ENCODE measurements around the gene CHCHD6. TPM values are rescaled to one million over a fixed set of nuclear protein-coding genes. Genes with fewer than 3 reads are reported as not detected.

The CHCHD6 gene
- total RNA-seq, 1 donor from 2014 or later, result 17.2 TPM

DNA sequence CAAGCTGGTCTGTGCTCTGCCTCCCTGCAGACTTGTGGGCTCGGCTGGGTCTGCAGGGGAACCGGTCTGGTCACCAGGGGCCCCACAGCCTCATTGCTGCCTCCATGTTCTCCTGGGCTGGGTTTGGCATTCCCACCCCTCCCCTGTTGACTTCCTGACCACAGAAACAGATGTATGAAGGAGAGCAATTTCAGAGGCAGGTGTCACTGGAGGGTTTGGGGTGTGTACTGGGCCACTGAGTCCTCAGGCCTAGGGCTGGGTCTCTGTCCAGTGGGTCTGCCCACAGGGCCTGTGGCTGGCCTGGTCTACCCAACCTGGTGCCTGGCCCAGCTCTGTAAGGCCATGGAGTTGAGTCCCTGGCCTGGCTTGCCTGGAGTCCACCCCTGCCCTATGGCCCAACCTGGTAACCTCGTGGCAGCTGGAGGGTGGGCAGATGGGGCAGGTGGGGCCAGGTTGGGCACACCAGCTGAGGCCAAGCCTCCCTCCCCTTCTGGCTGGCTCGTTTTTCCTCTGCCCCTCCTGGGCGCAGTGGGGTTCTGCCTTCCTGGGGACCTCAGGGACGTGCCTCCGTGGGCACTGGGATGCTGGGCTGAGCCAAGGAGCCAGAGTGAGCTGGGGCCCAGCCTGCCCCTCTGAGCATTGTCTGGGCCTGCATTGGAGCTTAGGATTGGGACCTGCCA is 299.7 kb downstream of the CHCHD6 start:
- peaks cover 6% of the 10 kb centered on the region for H3K9me3 Mint-ChIP-seq (ENCODE audit: unreplicated experiment)
- H3K27ac Mint-ChIP-seq (ENCODE audit: unreplicated experiment), result no peak overlapping the region
- DNase-seq, result no peak
- peaks cover 11% of the 10 kb centered on the region for H3K27me3 Mint-ChIP-seq (ENCODE audit: unreplicated experiment)
- no peak overlapping the region for H3K4me3 Mint-ChIP-seq (ENCODE audit: unreplicated experiment)
- no peaks in the 10 kb centered on the region for H3K36me3 Mint-ChIP-seq (ENCODE audit: unreplicated experiment)
- TF ChIP-seq, protein P1, sequence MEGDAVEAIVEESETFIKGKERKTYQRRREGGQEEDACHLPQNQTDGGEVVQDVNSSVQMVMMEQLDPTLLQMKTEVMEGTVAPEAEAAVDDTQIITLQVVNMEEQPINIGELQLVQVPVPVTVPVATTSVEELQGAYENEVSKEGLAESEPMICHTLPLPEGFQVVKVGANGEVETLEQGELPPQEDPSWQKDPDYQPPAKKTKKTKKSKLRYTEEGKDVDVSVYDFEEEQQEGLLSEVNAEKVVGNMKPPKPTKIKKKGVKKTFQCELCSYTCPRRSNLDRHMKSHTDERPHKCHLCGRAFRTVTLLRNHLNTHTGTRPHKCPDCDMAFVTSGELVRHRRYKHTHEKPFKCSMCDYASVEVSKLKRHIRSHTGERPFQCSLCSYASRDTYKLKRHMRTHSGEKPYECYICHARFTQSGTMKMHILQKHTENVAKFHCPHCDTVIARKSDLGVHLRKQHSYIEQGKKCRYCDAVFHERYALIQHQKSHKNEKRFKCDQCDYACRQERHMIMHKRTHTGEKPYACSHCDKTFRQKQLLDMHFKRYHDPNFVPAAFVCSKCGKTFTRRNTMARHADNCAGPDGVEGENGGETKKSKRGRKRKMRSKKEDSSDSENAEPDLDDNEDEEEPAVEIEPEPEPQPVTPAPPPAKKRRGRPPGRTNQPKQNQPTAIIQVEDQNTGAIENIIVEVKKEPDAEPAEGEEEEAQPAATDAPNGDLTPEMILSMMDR (IDR thresholded peaks at IDR 0.05; ENCODE audit: partially characterized antibody, unreplicated experiment), result no peak
- peaks cover 17% of the 10 kb centered on the region for H3K4me1 Mint-ChIP-seq (ENCODE audit: low read depth, unreplicated experiment)

GRCh38 chr3:127004641-127005397 is 300.8 kb downstream of the CHCHD6 start:
- peaks cover 6% of the 10 kb centered on the region for H3K9me3 Mint-ChIP-seq (ENCODE audit: unreplicated experiment)
- DNase-seq, result no peak
- H3K27me3 Mint-ChIP-seq (ENCODE audit: unreplicated experiment), result peaks cover 11% of the 10 kb centered on the region
- H3K27ac Mint-ChIP-seq (ENCODE audit: unreplicated experiment), result no peak overlapping the region
- TF ChIP-seq, protein P1 (IDR thresholded peaks at IDR 0.05; ENCODE audit: partially characterized antibody, unreplicated experiment), result no peak
- H3K4me1 Mint-ChIP-seq (ENCODE audit: low read depth, unreplicated experiment), result peaks cover 24% of the 10 kb centered on the region
- H3K4me3 Mint-ChIP-seq (ENCODE audit: unreplicated experiment), result no peak overlapping the region
- no peaks in the 10 kb centered on the region for H3K36me3 Mint-ChIP-seq (ENCODE audit: unreplicated experiment)

GRCh38 chr3:127005864-127006500 is 301.9 kb downstream of the CHCHD6 start:
- DNase-seq, result no peak
- peaks cover 1% of the 10 kb centered on the region for H3K9me3 Mint-ChIP-seq (ENCODE audit: unreplicated experiment)
- no peak overlapping the region for H3K4me3 Mint-ChIP-seq (ENCODE audit: unreplicated experiment)
- peaks cover 25% of the 10 kb centered on the region for H3K4me1 Mint-ChIP-seq (ENCODE audit: low read depth, unreplicated experiment)
- no peaks in the 10 kb centered on the region for H3K36me3 Mint-ChIP-seq (ENCODE audit: unreplicated experiment)
- peaks cover 9% of the 10 kb centered on the region for H3K27me3 Mint-ChIP-seq (ENCODE audit: unreplicated experiment)
- H3K27ac Mint-ChIP-seq (ENCODE audit: unreplicated experiment), result no peak overlapping the region
- TF ChIP-seq, protein P1 (IDR thresholded peaks at IDR 0.05; ENCODE audit: partially characterized antibody, unreplicated experiment), result no peak

DNA sequence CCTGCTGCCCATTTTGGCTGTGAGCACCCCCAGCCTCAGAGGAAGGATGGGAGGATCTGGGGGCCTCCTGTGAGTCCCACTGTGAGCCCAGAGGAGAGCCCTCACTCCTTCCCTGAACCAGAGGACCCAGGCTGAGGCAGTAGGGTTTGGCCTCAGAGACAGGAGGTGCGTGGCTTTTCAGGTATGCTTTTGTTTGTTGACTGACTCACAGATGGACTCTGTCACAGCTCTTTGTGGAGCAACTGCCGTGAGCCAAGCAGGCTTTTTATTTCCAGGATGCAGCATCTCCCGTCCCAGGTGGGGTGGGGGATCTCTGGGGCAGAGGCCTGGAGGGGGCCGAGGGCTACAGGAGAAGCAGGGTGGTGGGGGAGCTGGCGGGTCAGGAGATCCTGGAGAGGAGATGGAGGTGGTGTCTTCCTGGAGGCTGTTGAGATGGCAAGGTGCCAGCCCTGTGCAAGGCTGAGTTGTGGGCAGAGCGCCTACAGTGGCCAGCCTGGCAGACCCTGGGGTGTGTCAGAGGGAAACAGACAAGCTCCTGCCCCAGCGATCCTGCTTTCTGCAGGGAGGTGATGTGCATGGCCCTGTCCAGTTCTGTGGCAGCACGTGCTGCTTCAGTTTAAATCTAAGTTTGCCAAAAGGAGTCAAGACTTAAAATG is 302.9 kb downstream of the CHCHD6 start:
- no peak for DNase-seq
- H3K27me3 Mint-ChIP-seq (ENCODE audit: unreplicated experiment), result peaks cover 8% of the 10 kb centered on the region
- H3K36me3 Mint-ChIP-seq (ENCODE audit: unreplicated experiment), result no peaks in the 10 kb centered on the region
- H3K4me1 Mint-ChIP-seq (ENCODE audit: low read depth, unreplicated experiment), result peaks cover 25% of the 10 kb centered on the region
- no peaks in the 10 kb centered on the region for H3K9me3 Mint-ChIP-seq (ENCODE audit: unreplicated experiment)
- H3K27ac Mint-ChIP-seq (ENCODE audit: unreplicated experiment), result no peak overlapping the region
- H3K4me3 Mint-ChIP-seq (ENCODE audit: unreplicated experiment), result no peak overlapping the region
- TF ChIP-seq, protein P1 (IDR thresholded peaks at IDR 0.05; ENCODE audit: partially characterized antibody, unreplicated experiment), result no peak
